Measurements from ENCODE around the gene CD96.
"Not testable (repeated sequence)": the region's sequence is repeated elsewhere in the genome, so short reads cannot be mapped to it uniquely, and the experiment has no call there.

Gene CD96

GRCh38 chr3:111618945-111619344, 76.9 kb downstream of the CD96 start:
- TF ChIP-seq ZFX (IDR thresholded peaks at IDR 0.05; ENCODE audit: borderline replicate concordance): no peak
- TF ChIP-seq CTCF (IDR thresholded peaks at IDR 0.05): no peak
- H3K27ac ChIP-seq: no peak overlapping the region

GRCh38 chr3:111619833-111620232, 77.8 kb downstream of the CD96 start:
- no peak overlapping the region for H3K27ac ChIP-seq
- TF ChIP-seq CTCF (IDR thresholded peaks at IDR 0.05): no peak
- no peak for TF ChIP-seq ZFX (IDR thresholded peaks at IDR 0.05; ENCODE audit: borderline replicate concordance)

- no peak overlapping the region for H3K27ac ChIP-seq
- TF ChIP-seq ZFX (IDR thresholded peaks at IDR 0.05; ENCODE audit: borderline replicate concordance): no peak
- peak; percentile 75 for TF ChIP-seq CTCF (IDR thresholded peaks at IDR 0.05)
Measured at GRCh38 chr3:111621535-111621934, 79.5 kb downstream of the CD96 start.

- TF ChIP-seq CTCF (IDR thresholded peaks at IDR 0.05): no peak
- no peak for TF ChIP-seq ZFX (IDR thresholded peaks at IDR 0.05; ENCODE audit: borderline replicate concordance)
- H3K27ac ChIP-seq: no peak overlapping the region
Measured at GRCh38 chr3:111627092-111627491, 85.1 kb downstream of the CD96 start.

DNA sequence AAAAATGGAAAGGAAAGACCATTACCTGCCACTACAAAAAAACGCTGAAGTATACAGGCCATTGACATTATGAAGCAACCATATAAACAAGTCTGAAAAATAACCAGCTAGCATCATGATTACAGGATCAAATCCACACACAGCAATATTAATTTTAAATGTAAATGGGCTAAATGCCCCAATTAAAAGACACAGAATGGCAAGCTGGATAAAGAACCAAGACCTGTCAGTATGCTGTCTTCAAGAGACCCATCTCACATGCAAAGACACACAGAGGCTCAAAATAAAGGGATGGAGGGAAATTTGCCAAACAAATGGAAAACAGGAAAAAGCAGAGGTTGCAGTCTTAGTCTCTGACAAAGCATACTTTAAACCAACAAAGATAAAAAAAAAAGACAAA, 87.0 kb downstream of the CD96 start:
- not testable (repeated sequence) for H3K27ac ChIP-seq

DNA sequence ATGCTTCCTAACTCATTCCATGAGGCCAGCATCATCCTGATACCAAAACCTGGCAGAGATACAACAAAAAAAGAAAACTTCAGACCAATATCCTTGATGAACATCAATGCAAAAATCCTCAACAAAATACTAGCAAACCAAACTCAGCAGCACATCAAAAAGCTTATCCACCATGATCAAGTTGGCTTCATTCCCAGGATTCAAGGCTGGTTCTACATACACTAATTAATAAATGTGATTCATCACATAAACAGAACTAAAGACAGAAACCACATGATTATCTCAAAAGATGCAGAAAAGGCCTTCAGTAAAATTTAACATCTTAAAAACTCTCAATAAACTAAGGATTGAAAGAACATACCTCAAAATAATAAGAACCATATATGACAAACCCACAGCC, 88.6 kb downstream of the CD96 start:
- H3K27ac ChIP-seq: not testable (repeated sequence)

GRCh38 chr3:111635403-111635802, 93.4 kb downstream of the CD96 start:
- TF ChIP-seq ZFX (IDR thresholded peaks at IDR 0.05; ENCODE audit: borderline replicate concordance): no peak
- no peak for TF ChIP-seq CTCF (IDR thresholded peaks at IDR 0.05)
- H3K27ac ChIP-seq: no peak overlapping the region

- TF ChIP-seq ZFX (IDR thresholded peaks at IDR 0.05; ENCODE audit: borderline replicate concordance) (no peak), CTCF (IDR thresholded peaks at IDR 0.05) (no peak)
- no peak overlapping the region for H3K27ac ChIP-seq
Measured at GRCh38 chr3:111636366-111636885, 94.4 kb downstream of the CD96 start.

Measured in 22Rv1 (cell line).